SIG-M5 treated with dmso at 0.1 percent for 504 hours (cell line): ENCODE data around the gene TERT.
"Not testable (repeated sequence)": the region's sequence is repeated elsewhere in the genome, so short reads cannot be mapped to it uniquely, and the experiment has no call there.

ENCODE experiments used
- DNase-seq: peaks from one replicate; lab custom pipeline; 2025; ENCODE audit not compliant: unreplicated experiment; lab: John Stamatoyannopoulos, UW

The TERT gene

DNA sequence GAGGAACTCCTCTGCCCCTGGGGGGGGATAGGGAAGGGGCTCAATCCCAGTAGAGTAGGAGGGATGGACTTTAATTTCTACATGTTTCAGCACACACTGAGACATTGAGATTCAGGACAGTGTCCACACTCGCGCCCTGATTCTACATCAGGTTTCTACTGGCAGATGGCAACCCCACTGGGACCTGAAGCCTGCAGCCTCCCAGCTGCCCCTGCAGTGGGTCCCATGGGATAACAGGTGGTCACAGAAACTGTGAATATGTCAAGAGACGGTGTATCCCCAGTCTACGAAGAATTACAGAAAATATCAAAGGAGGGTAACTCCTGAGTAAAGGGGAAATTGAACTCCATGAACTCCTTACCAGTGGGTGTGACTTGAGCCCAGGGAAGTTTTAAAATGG lies 2.4 kb upstream of the TERT start:
- no peak for DNase-seq

DNA sequence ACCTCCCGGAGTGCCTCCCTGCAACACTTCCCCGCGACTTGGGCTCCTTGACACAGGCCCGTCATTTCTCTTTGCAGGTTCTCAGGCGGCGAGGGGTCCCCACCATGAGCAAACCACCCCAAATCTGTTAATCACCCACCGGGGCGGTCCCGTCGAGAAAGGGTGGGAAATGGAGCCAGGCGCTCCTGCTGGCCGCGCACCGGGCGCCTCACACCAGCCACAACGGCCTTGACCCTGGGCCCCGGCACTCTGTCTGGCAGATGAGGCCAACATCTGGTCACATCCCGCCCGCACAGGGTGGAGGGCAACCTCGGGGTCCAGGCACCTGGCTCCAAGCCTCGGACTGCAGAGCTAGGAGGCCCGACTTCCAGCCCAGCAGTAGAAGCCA lies 776 bp upstream of the TERT start:
- no peak for DNase-seq

DNA sequence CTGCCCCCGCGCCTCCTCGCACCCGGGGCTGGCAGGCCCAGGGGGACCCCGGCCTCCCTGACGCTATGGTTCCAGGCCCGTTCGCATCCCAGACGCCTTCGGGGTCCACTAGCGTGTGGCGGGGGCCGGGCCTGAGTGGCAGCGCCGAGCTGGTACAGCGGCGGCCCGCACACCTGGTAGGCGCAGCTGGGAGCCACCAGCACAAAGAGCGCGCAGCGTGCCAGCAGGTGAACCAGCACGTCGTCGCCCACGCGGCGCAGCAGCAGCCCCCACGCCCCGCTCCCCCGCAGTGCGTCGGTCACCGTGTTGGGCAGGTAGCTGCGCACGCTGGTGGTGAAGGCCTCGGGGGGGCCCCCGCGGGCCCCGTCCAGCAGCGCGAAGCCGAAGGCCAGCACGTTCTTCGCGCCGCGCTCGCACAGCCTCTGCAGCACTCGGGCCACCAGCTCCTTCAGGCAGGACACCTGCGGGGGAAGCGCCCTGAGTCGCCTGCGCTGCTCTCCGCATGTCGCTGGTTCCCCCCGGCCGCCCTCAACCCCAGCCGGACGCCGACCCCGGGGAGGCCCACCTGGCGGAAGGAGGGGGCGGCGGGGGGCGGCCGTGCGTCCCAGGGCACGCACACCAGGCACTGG lies 548 bp downstream of the TERT start:
- DNase-seq = no peak

DNA sequence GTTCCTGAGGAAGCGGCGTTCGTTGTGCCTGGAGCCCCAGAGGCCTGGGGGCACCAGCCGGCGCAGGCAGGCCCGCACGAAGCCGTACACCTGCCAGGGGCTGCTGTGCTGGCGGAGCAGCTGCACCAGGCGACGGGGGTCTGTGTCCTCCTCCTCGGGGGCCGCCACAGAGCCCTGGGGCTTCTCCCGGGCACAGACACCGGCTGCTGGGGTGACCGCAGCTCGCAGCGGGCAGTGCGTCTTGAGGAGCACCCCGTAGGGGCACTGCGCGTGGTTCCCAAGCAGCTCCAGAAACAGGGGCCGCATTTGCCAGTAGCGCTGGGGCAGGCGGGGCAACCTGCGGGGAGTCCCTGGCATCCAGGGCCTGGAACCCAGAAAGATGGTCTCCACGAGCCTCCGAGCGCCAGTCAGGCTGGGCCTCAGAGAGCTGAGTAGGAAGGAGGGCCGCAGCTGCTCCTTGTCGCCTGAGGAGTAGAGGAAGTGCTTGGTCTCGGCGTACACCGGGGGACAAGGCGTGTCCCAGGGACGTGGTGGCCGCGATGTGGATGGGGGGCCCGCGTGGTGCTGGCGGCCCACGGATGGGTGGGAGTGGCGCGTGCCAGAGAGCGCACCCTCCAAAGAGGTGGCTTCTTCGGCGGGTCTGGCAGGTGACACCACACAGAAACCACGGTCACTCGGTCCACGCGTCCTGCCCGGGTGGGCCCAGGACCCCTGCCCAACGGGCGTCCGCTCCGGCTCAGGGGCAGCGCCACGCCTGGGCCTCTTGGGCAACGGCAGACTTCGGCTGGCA lies 1.3 kb downstream of the TERT start:
- DNase-seq = no peak

DNA sequence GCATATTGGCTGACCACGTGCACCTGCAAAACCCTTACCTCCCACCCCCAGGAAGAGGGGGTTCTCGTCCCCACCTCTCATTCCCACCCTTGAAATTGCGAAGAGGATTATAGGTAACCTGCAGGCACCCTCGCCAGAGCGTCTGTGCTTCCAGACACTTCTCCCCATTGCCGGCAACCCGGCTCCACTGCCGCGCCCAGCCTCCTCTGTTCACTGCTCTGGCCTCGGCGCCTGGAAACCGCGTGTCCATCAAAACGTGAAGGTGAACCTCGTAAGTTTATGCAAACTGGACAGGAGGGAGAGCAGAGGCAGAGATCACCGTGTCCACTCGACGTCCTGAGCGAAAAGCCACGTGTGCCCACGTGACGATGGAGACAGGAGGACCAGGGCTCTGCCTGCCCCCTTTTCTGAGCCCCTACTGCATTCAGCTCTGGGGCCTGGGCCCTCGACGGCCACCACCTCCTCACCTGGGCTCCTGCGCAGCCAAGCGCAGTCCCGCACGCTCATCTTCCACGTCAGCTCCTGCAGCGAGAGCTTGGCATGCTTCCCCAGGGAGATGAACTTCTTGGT lies 1.9 kb downstream of the TERT start:
- DNase-seq = no peak

DNA sequence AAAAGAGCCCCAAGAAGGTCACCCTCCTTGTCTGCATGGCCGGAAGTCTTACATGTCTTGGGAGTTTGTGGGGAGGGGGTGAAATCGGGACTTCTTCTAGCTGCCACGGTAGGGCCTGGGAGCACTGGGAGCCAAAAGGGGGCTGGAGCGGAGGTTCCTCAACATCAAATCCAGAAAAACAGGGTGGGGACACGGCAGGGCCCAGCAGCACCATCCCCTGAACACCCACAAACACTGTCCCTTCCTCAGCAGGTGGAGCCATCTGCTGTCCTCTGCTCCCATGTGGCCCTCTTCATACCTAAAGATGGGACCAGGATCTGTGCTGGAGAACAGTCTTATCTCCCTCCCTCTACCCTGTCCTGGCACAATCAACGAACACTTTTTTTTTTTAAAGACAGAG lies 2.7 kb downstream of the TERT start:
- no peak for DNase-seq

DNA sequence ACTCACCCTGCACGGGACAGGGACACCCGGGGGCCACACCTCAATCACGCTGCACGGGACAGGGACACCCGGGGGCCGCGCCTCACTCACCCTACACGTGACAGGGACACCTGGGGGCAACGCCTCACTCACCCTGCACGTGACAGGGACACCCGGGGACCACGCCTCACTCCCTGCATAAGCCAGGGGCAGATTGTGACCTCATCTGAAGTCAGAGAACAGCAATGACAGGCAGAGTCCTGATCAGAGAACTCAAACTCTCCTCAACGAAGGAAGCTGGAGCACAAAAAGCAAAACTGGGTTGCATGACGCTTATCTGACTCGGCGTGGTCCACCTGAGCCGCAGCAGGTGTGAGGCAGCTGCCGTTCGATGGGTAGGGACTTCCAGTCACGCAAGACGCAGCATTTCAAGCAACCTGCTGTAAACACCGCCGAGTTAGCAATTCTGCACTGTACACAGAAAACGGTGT lies 3.2 kb downstream of the TERT start:
- no peak for DNase-seq

DNA sequence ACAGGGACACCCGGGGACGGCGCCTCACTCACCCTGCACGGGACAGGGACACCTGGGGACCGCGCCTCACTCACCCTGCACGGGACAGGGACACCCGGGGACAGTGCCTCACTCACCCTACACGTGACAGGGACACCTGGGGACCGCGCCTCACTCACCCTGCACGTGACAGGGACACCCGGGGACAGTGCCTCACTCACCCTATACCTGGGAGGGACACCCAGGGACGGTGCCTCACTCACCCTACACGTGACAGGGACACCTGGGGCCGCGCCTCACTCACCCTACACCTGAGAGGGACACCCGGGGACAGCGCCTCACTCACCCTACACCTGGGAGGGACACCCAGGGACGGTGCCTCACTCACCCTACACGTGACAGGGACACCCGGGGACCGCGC lies 3.9 kb downstream of the TERT start:
- not testable (repeated sequence) for DNase-seq

DNA sequence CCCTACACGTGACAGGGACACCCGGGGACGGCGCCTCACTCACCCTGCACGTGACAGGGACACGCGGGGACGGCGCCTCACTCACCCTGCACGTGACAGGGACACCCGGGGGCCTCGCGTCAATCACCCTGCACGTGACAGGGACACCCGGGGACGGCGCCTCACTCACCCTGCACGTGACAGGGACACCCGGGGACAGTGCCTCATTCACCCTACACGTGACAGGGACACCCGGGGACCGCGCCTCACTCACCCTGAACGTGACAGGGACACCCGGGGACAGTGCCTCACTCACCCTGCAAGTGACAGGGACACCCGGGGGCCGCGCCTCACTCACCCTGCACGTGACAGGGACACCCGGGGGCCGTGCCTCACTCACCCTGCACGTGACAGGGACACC lies 5.3 kb downstream of the TERT start:
- DNase-seq = not testable (repeated sequence)

DNA sequence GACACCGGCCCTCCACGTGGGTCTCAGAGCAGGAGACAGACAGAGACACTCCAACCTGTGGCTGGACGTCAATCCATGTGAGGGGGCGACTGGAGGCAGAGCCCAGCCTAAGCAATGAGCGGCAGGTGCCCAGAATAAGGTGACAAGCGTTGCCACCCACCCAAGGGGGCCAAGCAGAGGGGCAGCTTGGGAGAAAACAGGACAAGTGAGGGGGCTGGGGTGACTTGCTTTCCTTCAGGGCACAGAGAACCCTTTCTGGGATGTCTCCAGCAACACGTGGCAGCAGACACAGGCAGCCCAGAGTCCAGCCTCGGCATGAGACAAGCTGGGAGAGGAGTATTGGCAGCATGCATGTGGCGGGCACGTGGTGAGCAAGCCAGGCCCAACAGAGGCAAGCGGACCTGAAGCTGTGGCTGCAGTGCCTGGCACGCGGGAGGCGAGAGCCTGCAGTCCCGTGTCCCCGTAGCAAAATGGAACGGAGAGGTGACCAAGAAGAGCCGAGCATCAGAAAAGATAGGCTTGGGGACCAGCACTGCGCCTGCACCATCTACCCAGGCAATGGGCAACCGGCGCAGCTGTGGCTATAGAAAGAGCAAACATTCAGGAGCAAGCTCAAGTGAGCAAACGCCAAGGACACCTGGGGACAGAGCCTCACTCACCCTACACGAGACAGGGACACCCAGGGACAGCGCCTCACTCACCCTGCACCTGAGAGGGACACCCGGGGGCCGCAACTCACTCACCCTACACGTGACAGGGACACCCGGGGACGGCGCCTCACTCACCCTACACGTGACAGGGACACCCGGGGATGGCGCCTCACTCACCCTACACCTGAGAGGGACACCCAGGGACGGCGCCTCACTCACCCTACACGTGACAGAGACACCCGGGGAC lies 6.2 kb downstream of the TERT start:
- DNase-seq = no peak

DNA sequence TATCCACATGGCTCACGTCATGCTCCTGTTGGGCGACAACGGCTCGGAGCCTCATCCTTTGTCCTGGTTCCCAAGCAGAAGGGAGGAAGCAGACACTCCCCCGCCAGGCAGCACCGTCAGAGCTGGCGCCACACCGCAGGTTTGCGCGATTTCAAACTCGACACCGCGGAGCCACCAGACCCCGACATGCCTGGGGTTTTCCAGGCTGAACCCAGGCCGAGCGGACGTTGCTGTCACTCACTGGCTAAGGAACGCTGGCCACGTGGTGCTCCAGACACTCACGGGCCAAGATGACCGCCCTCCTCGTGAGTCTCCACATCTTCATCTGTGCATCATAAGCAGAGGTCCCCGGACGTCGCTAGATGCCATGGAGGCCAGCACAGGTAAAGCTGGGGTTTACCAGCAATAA lies 9.0 kb downstream of the TERT start:
- no peak for DNase-seq

DNA sequence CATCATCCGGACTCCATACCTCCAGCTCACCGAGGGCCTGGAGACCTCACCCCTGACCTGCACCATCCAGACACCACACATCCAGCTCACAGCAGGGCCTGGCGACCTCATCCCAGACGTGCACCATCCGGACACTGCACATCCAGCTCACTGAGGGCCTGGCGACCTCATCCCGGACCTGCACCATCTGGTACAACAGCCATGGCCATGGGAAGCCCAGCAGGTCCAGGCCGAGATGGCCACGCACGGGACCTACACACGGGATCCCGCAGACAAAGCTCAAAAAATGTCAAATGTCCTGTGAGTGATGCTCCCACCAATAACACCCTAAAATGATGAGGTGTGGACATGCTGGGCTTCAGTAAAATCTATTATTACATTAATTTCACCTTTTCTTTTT lies 9.7 kb downstream of the TERT start:
- DNase-seq = no peak

DNA sequence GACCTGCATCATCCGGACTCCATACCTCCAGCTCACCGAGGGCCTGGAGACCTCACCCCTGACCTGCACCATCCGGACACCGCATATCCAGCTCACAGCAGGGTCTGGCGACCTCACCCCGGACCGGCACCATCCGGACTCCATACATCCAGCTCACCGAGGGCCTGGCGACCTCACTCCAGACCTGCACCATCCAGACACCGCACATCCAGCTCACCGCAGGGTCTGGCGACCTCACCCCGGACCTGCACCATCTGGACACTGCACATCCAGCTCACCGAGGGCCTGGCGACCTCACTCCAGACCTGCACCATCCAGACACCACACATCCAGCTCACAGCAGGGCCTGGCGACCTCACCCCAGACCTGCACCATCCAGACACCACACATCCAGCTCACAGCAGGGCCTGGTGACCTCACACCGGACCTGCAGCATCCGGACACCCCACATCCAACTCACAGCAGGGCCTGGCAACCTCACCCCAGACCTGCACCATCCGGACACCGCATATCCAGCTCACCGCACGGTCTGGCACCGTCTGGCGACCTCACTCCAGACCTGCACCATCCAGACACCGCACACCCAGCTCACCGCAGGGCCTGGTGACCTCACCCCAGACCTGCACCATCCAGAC lies 10.4 kb downstream of the TERT start:
- not testable (repeated sequence) for DNase-seq

DNA sequence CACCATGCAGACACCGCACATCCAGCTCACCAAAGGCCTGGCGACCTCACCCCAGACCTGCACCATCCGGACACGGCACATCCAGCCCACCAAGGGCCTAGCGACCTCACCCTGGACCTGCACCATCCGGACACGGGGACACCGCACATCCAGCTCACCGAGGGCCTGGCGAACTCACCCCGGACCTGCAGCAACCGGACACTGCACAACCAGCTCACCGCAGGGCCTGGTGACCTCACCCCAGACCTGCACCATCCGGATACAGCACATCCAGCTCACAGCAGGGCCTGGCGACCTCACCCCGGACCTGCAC lies 11.2 kb downstream of the TERT start:
- not testable (repeated sequence) for DNase-seq

DNA sequence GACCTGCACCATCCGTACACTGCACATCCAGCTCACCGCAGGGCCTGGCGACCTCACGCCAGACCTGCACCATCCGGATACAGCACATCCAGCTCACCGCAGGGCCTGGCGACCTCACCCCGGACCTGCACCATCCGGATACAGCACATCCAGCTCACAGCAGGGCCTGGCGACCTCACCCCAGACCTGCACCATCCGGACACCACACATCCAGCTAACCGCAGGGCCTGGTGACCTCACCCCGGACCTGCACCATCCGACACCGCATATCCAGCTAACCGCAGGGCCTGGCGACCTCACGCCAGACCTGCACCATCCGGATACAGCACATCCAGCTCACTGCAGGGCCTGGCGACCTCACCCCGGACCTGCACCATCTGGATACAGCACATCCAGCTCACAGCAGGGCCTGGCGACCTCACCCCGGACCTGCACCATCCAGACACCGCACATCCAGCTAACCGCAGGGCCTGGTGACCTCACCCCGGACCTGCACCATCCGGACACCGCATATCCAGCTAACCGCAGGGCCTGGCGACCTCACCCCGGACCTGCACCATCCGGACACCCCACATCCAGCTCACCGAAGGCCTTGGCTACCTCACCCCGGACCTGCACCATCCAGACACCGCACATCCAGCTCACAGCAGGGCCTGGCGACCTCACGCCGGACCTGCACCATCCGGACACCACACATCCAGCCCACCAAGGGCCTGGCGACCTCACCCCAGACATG lies 11.7 kb downstream of the TERT start:
- not testable (repeated sequence) for DNase-seq

DNA sequence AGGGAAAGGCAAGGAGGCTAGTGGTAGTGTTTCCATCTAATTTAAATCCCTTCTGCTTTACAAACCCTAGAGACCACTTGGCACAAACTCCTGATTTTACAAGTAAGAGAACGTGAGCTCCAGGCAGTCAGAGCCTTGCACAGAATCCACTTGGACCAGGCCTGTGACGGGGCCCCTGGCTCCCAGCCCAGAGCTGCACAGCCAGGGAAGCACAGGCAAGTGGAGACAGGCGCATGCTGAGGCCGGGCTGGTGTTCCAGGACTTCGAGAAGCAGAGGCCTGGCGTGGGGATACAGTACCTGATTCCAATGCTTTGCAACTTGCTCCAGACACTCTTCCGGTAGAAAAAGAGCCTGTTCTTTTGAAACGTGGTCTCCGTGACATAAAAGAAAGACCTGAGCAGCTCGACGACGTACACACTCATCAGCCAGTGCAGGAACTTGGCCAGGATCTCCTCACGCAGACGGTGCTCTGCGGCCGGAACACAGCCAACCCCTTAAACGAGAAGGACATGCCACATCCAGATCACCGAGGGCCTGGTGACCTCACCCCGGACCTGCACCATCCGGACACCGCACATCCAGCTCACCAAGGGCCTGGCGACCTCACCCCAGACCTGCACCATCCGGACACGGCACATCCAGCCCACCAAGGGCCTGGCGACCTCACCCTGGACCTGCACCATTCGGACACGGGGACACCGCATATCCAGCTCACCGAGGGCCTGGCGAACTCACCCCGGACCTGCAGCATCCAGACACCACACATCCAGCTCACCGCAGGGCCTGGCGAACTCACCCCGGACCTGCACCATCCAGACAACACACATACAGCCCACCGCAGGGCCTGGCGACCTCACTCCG lies 12.5 kb downstream of the TERT start:
- no peak for DNase-seq

DNA sequence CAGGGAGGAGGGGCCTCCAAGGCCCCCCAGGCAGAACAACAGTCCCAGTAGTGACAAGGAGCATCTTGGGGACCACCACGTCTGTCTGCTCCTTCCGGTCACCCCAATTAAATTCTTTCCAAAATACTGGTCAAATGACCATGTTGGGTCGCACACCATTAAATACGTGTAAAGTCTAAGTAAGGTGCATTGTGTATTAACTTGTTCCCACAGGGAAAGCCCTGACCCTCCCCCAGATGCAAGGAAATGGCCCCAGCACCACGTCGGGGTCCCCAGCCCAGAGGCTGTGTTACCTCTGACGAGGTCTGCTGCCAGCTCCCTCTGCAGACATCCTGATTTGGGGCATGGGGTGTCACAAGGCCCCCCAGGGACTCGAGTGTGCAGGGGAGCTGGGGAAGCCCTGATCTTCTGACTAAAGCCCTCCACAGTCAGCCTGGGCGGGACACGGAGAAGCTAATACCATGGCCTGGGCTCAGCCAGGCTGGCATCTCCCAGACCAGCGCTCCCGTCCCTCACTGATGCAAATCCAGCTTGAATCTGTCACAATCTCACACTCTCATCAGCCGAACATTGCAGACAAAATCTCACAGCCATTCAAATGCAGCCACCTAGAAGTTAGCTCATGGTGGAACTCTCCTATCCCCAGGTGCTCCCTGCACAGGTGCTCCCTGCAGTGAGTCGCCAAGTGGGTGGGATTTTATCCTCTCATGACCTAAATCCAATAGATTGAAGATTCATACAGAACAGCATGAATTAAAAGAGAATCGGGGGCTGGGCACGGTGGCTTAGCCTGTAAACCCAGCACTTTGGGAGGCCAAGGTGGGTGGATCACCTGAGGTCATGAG lies 13.6 kb downstream of the TERT start:
- no peak for DNase-seq

DNA sequence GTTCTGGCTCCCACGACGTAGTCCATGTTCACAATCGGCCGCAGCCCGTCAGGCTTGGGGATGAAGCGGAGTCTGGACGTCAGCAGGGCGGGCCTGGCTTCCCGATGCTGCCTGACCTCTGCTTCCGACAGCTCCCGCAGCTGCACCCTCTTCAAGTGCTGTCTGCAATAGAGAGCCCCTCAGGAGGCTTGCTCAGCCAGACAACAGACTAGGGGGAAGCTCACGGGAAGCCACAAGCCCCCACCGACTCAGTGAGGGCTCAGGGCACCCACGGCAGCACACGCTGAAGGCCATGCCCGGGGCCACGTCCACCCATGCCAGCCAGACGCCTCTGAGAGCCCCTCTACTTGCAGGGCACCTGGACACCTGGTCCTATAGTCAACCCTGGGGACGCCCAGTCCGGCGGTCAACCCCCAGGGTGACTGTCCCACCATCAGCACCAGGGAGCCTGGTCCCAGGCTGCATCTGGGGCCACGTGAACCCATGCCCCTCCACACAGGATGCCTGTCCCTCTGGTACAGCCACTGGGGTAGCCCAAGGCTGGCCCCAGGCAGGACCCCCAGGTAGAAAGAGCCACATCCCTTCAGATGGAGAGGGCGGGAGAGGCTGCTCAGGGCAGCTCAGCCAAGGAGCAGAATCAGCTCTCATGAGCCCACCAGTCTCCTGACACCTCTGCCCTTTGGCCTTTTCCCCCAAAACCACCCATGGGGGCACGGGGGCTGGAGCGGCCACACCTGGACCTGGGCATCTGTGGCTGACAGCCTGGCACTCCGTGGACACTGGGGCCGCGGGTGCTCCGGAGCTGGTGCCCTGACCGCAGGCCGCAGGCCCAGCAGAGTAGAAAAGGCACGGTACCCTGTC lies 14.5 kb downstream of the TERT start:
- DNase-seq = no peak
